GM10248 (cell line): ENCODE results near the gene USP16.

Source experiments
- CTCF ChIA-PET: fragments of 300-600 bp; sonication (Branson Sonifier 250); formaldehyde crosslinking; extraction: SDS; loops from one replicate; lab custom pipeline; 2021; ENCODE audit warnings: antibody characterized with exemption; lab: Yijun Ruan, JAX
- POLR2A ChIA-PET: fragments of 350-650 bp; sonication (Branson Sonifier 250); formaldehyde crosslinking; extraction: SDS; loops from one replicate; lab custom pipeline; 2020; ENCODE audit warnings: antibody characterized with exemption; lab: Yijun Ruan, JAX
- DNase-seq: peaks from one replicate; pipeline ENCODE4 v3.0.0; 2012; ENCODE audit errors: extremely low spot score
- CTCF ChIP-seq: IDR thresholded peaks from 2 replicates; pipeline ENCODE4 v1.5.1; 2012; ENCODE audit warnings: mild to moderate bottlenecking, low read depth; ENCODE audit errors: extremely low read depth, missing control alignments, control extremely low read depth

USP16 gene

GRCh38 chr21:29030909-29031308 is 6.4 kb downstream of the USP16 start:
- no peak for DNase-seq
- TF ChIP-seq CTCF: no peak
- CTCF ChIA-PET: interaction anchor here (1.7 kb wide), 1 partner anchor 29 kb away, joined by 6 read pairs; no protein-coding TSS in a partner anchor
- POLR2A ChIA-PET: interaction anchor here (0.6 to 1.1 kb wide), 2 partner anchors 9 to 24 kb away, joined by 5 read pairs; no protein-coding TSS in a partner anchor

- no peak for DNase-seq
- no peak for TF ChIP-seq CTCF
- POLR2A ChIA-PET: no interaction called here
- CTCF ChIA-PET: no interaction called here
Observed at GRCh38 chr21:29033301-29033700, 8.8 kb downstream of the USP16 start.

DNA sequence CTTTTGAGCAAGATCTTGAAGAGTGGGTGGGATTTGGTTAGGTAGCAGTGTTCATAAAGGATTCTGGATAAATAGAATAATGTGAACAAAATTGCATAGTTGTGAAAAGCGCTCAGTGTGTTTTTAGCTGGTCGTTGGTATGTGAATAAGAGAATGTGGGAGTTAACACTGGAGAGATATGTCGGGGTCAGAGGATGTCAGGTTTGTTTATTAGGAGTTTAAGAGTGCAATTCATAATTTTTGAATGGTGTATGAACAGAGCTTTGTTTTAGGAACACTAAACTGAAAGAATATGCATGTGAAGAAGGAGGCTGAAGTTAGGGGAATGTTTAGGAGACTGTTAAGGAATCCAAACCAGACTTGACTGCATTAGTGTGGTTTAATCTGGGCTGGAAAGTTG is 9.4 kb downstream of the USP16 start:
- TF ChIP-seq CTCF: no peak
- ChIA-PET POLR2A (no interaction called here), CTCF (interaction anchor here (1.2 kb wide), 2 partner anchors 9 to 116 kb away, joined by 3 to 4 read pairs; partner anchors contain the start of gene USP16)
- DNase-seq: no peak

DNA sequence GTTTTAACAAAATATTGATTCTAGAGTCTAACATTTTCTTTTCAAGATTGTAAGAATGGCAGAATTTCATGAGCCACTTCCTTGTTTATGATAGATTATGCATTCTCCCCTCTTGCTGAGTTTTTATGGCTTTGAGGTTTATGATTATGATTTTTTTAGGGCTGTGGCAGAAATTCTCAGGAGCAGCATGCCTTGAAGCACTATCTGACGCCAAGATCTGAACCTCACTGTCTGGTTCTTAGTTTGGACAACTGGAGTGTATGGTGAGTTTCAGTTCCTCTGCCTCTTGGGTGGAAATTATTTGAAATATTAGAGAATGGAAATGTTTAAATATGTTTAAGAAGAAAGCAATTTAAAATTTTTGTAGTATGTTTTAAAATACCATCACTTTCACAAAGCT is 10.2 kb downstream of the USP16 start:
- POLR2A ChIA-PET: no interaction called here
- CTCF ChIA-PET: interaction anchor here (1.2 kb wide), 2 partner anchors 10 to 117 kb away, joined by 3 to 4 read pairs; partner anchors contain the start of gene USP16
- peak; percentile 27 for DNase-seq
- no peak for TF ChIP-seq CTCF

- POLR2A ChIA-PET: no interaction called here
- CTCF ChIA-PET: interaction anchor here (2.1 kb wide), 1 partner anchor 12 kb away, joined by 7 read pairs; no protein-coding TSS in a partner anchor
- DNase-seq: no peak
- no peak for TF ChIP-seq CTCF
Observed at GRCh38 chr21:29052224-29052623, 27.8 kb downstream of the USP16 start.

- no peak for TF ChIP-seq CTCF
- POLR2A ChIA-PET: no interaction called here
Observed at GRCh38 chr21:29053011-29053553, 28.6 kb downstream of the USP16 start.

More at GRCh38 chr21:29053011-29053553, 28.6 kb downstream of the USP16 start:
- DNase-seq: no peak
- CTCF ChIA-PET: interaction anchor here (1.3 to 2.1 kb wide), 2 partner anchors 13 to 20 kb away, joined by 3 to 7 read pairs; partner anchors contain the start of gene CCT8
